ENCODE measurements around the gene ARSA.

ARSA gene

GRCh38 chr22:50577697-50577986 lies 50.3 kb downstream of the ARSA start:
- no peaks in the 10 kb centered on the region for H3K9me3 ChIP-seq (ENCODE audit: control insufficient read depth in 2 of 2, low read length in 2 of 2)
- peaks cover 8 to 21% of the 10 kb centered on the region in 2 donors for H3K27me3 ChIP-seq (ENCODE audit: control insufficient read depth in 1 of 2, insufficient read depth in 2 of 2, low read length in 2 of 2)
- H3K36me3 ChIP-seq (ENCODE audit: control insufficient read depth in 2 of 2, insufficient read depth in 2 of 2, low read length in 2 of 2), result peaks cover 5 to 6% of the 10 kb centered on the region in 2 donors
- H3K4me3 ChIP-seq (ENCODE audit: low read length in 2 of 2), result peak overlapping the region in 1 of 2 donors; percentile 22
- no peak overlapping the region for H3K27ac ChIP-seq (ENCODE audit: low read length)
- peaks cover 32% of the 10 kb centered on the region for H3K4me1 ChIP-seq (ENCODE audit: control insufficient read depth, insufficient read depth, low read length)
- H3K9ac ChIP-seq (ENCODE audit: low read length in 2 of 2), result no peak overlapping the region

- H3K4me3 ChIP-seq (ENCODE audit: low read length in 2 of 2), result peak overlapping the region in 1 of 2 donors; percentile 22
Observed at GRCh38 chr22:50576806-50577696, 50.9 kb downstream of the ARSA start.

DNA sequence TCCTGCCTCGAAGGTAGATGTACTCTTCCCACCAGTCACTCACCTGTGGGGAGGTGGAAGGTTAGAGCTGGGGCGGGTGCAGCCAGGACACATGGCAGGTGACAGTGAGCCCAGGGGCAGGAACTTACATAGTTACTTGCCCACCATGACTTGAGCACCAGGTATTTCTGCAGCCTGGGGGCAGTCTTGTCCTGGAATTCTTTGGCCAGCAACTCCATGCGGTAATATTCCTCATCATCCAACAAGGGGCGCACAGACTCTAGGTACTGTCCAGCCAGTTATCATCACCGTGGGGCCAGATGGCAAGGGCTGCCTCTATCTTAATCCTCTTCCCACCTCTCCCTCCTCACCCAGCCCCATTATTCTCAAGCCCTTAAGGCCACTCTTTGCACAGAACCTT lies 51.9 kb downstream of the ARSA start:
- no peak overlapping the region for H3K9ac ChIP-seq (ENCODE audit: low read length in 2 of 2)
- peaks cover 8 to 21% of the 10 kb centered on the region in 2 donors for H3K27me3 ChIP-seq (ENCODE audit: control insufficient read depth in 1 of 2, insufficient read depth in 2 of 2, low read length in 2 of 2)
- H3K4me1 ChIP-seq (ENCODE audit: control insufficient read depth, insufficient read depth, low read length), result peaks cover 21% of the 10 kb centered on the region
- H3K36me3 ChIP-seq (ENCODE audit: control insufficient read depth in 2 of 2, insufficient read depth in 2 of 2, low read length in 2 of 2), result peaks cover 4 to 6% of the 10 kb centered on the region in 2 donors
- no peaks in the 10 kb centered on the region for H3K9me3 ChIP-seq (ENCODE audit: control insufficient read depth in 2 of 2, low read length in 2 of 2)
- no peak overlapping the region for H3K4me3 ChIP-seq (ENCODE audit: low read length in 2 of 2)
- no peak overlapping the region for H3K27ac ChIP-seq (ENCODE audit: low read length)

More at GRCh38 chr22:50576806-50577696, 50.9 kb downstream of the ARSA start:
- peaks cover 5 to 6% of the 10 kb centered on the region in 2 donors for H3K36me3 ChIP-seq (ENCODE audit: control insufficient read depth in 2 of 2, insufficient read depth in 2 of 2, low read length in 2 of 2)
- H3K27ac ChIP-seq (ENCODE audit: low read length), result no peak overlapping the region
- H3K9ac ChIP-seq (ENCODE audit: low read length in 2 of 2), result no peak overlapping the region
- H3K9me3 ChIP-seq (ENCODE audit: control insufficient read depth in 2 of 2, low read length in 2 of 2), result no peaks in the 10 kb centered on the region
- peaks cover 8 to 21% of the 10 kb centered on the region in 2 donors for H3K27me3 ChIP-seq (ENCODE audit: control insufficient read depth in 1 of 2, insufficient read depth in 2 of 2, low read length in 2 of 2)
- peaks cover 31% of the 10 kb centered on the region for H3K4me1 ChIP-seq (ENCODE audit: control insufficient read depth, insufficient read depth, low read length)

- no peak overlapping the region for H3K4me3 ChIP-seq (ENCODE audit: low read length in 2 of 2)
- H3K9me3 ChIP-seq (ENCODE audit: control insufficient read depth in 2 of 2, low read length in 2 of 2), result no peaks in the 10 kb centered on the region
- H3K27ac ChIP-seq (ENCODE audit: low read length), result no peak overlapping the region
- H3K27me3 ChIP-seq (ENCODE audit: control insufficient read depth in 1 of 2, insufficient read depth in 2 of 2, low read length in 2 of 2), result peaks cover 8 to 21% of the 10 kb centered on the region in 2 donors
- no peak overlapping the region for H3K9ac ChIP-seq (ENCODE audit: low read length in 2 of 2)
- H3K4me1 ChIP-seq (ENCODE audit: control insufficient read depth, insufficient read depth, low read length), result peaks cover 21% of the 10 kb centered on the region
- H3K36me3 ChIP-seq (ENCODE audit: control insufficient read depth in 2 of 2, insufficient read depth in 2 of 2, low read length in 2 of 2), result peaks cover 6% of the 10 kb centered on the region in 2 donors
Observed at GRCh38 chr22:50575426-50575941, 52.5 kb downstream of the ARSA start.

Data from stomach smooth muscle (tissue), 2 donors.